IMR-90 (cell line): ENCODE measurements around the gene FOXL2NB. TPM values are rescaled to one million over a fixed set of nuclear protein-coding genes. Genes with fewer than 3 reads are reported as not detected.

ENCODE experiments used
- ATAC-seq: fragments of 200-7000 bp; cut with Tn5 transposase; 2 replicates; pipeline ENCODE4 v1.9.1; 2020; ENCODE audit warnings: low read depth, mild to moderate bottlenecking, moderate library complexity
- BruUV-seq: library from RNA; stranded (reverse); fragments of 400-500 nt; replicated peaks from 2 replicates; lab custom pipeline; 2021; lab: Mats Ljungman, UMichigan
- CTCF ChIA-PET: fragments of 300-600 bp; formaldehyde crosslinking; extraction: SDS; loops from one replicate; lab custom pipeline; 2021; ENCODE audit warnings: antibody characterized with exemption; lab: Yijun Ruan, JAX
- POLR2A ChIA-PET: fragments of 300-600 bp; sonication (Branson Sonifier 250); formaldehyde crosslinking; loops from one replicate; lab custom pipeline; 2022; ENCODE audit warnings: antibody characterized with exemption; ENCODE audit not compliant: unreplicated experiment; lab: Charles Lee
- DNase-seq: peaks from one replicate; pipeline ENCODE4 v3.0.0; 2013
- H2AFZ ChIP-seq: replicated peaks from 2 replicates; pipeline ENCODE3; 2013; ENCODE audit warnings: low read length, mild to moderate bottlenecking; ENCODE audit not compliant: poor library complexity
- H2AK5ac ChIP-seq: 2 replicates; pipeline ENCODE4 v1.6.1; 2013; ENCODE audit warnings: low read depth, low read length, inconsistent platforms
- H2AK9ac ChIP-seq: replicated peaks from 2 replicates; pipeline ENCODE3; 2013; ENCODE audit warnings: mild to moderate bottlenecking, low read depth, low read length, moderate library complexity; ENCODE audit not compliant: poor library complexity
- H2BK120ac ChIP-seq: 2 replicates; pipeline ENCODE4 v1.6.1; 2013; ENCODE audit warnings: low read depth, low read length, inconsistent platforms
- H2BK15ac ChIP-seq: 3 replicates; pipeline ENCODE4 v1.6.1; 2013; ENCODE audit warnings: low read depth, low read length, inconsistent platforms
- H2BK20ac ChIP-seq: 2 replicates; pipeline ENCODE4 v1.6.1; 2013; ENCODE audit warnings: low read depth, mild to moderate bottlenecking, inconsistent platforms, low read length, moderate library complexity
- H2BK5ac ChIP-seq: 2 replicates; pipeline ENCODE4 v1.6.1; 2013; ENCODE audit warnings: mild to moderate bottlenecking, low read depth, low read length, inconsistent platforms; ENCODE audit not compliant: poor library complexity, severe bottlenecking
- H3K14ac ChIP-seq: replicated peaks from 2 replicates; pipeline ENCODE4 v1.6.1; 2013; ENCODE audit warnings: low read depth, low read length, inconsistent platforms
- H3K18ac ChIP-seq: 2 replicates; pipeline ENCODE4 v1.6.1; 2013; ENCODE audit warnings: low read depth, low read length, control low read depth
- H3K23ac ChIP-seq: 2 replicates; pipeline ENCODE4 v1.6.1; 2013; ENCODE audit warnings: low read depth, low read length, inconsistent platforms
- H3K27ac ChIP-seq: 2 replicates; pipeline ENCODE4 v1.5.1; 2013; ENCODE audit warnings: mild to moderate bottlenecking, control low read depth, low read length; ENCODE audit not compliant: insufficient read depth
- H3K27me3 ChIP-seq: 2 replicates; pipeline ENCODE4 v1.6.1; 2013; ENCODE audit warnings: low read length; ENCODE audit not compliant: control insufficient read depth, insufficient read depth
- H3K36me3 ChIP-seq: 2 replicates; pipeline ENCODE4 v1.6.1; 2013; ENCODE audit warnings: low read length, mixed read lengths; ENCODE audit not compliant: control insufficient read depth, insufficient read depth
- H3K4ac ChIP-seq: 2 replicates; pipeline ENCODE4 v1.6.1; 2013; ENCODE audit warnings: low read depth, low read length, inconsistent platforms
- H3K4me1 ChIP-seq: 2 replicates; pipeline ENCODE4 v1.6.1; 2013; ENCODE audit warnings: low read length, mixed read lengths; ENCODE audit not compliant: control insufficient read depth, insufficient read depth
- H3K4me2 ChIP-seq: 2 replicates; pipeline ENCODE4 v1.6.1; 2013; ENCODE audit warnings: low read depth, mild to moderate bottlenecking, control low read depth, low read length, moderate library complexity
- H3K4me3 ChIP-seq: 2 replicates; pipeline ENCODE4 v1.5.1; 2013; ENCODE audit warnings: low read depth, mild to moderate bottlenecking, control low read depth, low read length, moderate library complexity; ENCODE audit not compliant: insufficient read depth
- H3K56ac ChIP-seq: 2 replicates; pipeline ENCODE4 v1.6.1; 2013; ENCODE audit warnings: low read length, inconsistent platforms; ENCODE audit not compliant: insufficient read depth; ENCODE audit errors: extremely low read depth
- H3K79me1 ChIP-seq, 2 experiments: 2 replicates each; pipeline ENCODE4 v1.6.1; 2013; ENCODE audit warnings: low read length in 2 of 2, inconsistent platforms in 1 of 2, low read depth in 1 of 2
- H3K9ac ChIP-seq: 2 replicates; pipeline ENCODE4 v1.6.1; 2013; ENCODE audit warnings: low read depth, low read length, control low read depth
- H3K9me1 ChIP-seq: 2 replicates; pipeline ENCODE4 v1.6.1; 2013; ENCODE audit warnings: low read length, inconsistent platforms; ENCODE audit not compliant: insufficient read depth
- H3K9me3 ChIP-seq: 2 replicates; pipeline ENCODE4 v1.6.1; 2013; ENCODE audit warnings: low read length; ENCODE audit not compliant: control insufficient read depth, insufficient read depth
- H4K20me1 ChIP-seq: 2 replicates; pipeline ENCODE4 v1.6.1; 2013; ENCODE audit warnings: low read length, inconsistent platforms; ENCODE audit not compliant: insufficient read depth
- H4K5ac ChIP-seq: 2 replicates; pipeline ENCODE4 v1.6.1; 2013; ENCODE audit warnings: mild to moderate bottlenecking, low read depth, low read length, control low read depth
- H4K8ac ChIP-seq, 2 experiments: 2 replicates each; pipeline ENCODE4 v1.6.1; 2013; ENCODE audit warnings: low read depth in 2 of 2, low read length in 2 of 2, control low read depth in 1 of 2, inconsistent platforms in 1 of 2
- H4K91ac ChIP-seq: 2 replicates; pipeline ENCODE4 v1.6.1; 2013; ENCODE audit warnings: low read depth, low read length, inconsistent platforms; ENCODE audit not compliant: insufficient read depth
- CEBPB ChIP-seq: IDR thresholded peaks from 2 replicates; pipeline ENCODE4 v1.6.1; 2012; ENCODE audit warnings: low read depth, low read length, improper control_type of control experiment
- NFE2L2 ChIP-seq: fragments of 150-350 bp; IDR thresholded peaks from 2 replicates; pipeline ENCODE4 v1.6.1; 2016; ENCODE audit warnings: low read depth, mild to moderate bottlenecking, low read length
- RAD21 ChIP-seq: IDR thresholded peaks from 2 replicates; pipeline ENCODE4 v1.6.1; 2012; ENCODE audit warnings: low read length, improper control_type of control experiment
- RFX5 ChIP-seq: IDR thresholded peaks from 2 replicates; pipeline ENCODE4 v1.8.0; 2012; ENCODE audit warnings: low read depth, mild to moderate bottlenecking, low read length, moderate library complexity
- WGBS, 2 experiments: methylation state at CpG; one replicate each; pipeline versions ENCODE4 v1.1.5 to v1.1.7; 2013; ENCODE audit warnings: missing lambda C conversion rate in 2 of 2; ENCODE audit not compliant: insufficient read length in 1 of 2; ENCODE audit errors: extremely low coverage in 2 of 2; 5-methylcytosine and 5-hydroxymethylcytosine counted together
- dilution Hi-C: fragments of 300-500 bp; cut with HindIII; formaldehyde crosslinking; loops from one replicate; pipeline ENCODE4 v1.14.3; 2018; ENCODE audit warnings: low sequenced_read_pairs; ENCODE audit not compliant: unreplicated experiment
- in situ Hi-C: fragments of 300-500 bp; cut with MboI; formaldehyde crosslinking; loops from 3 replicates; pipeline ENCODE4 v1.14.3; 2019; ENCODE audit warnings: low sequenced_read_pairs, inconsistent platforms, mixed read lengths
- intact Hi-C: fragments of 100-400 bp; cut with micrococcal nuclease; formaldehyde crosslinking; loops from 2 replicates; pipeline ENCODE4 v1.10.0; 2022
- polyA plus RNA-seq, 3 experiments: library from polyadenylated mRNA; depleted of rRNA; stranded (reverse); fragments of >200 nt; gene quantifications; 2 replicates each; pipeline ENCODE4 v1.2.3, GENCODE V29; 2012; ENCODE audit warnings: low replicate concordance in 1 of 3
- total RNA-seq: library from RNA; depleted of rRNA; stranded (reverse); fragments of >200 nt; gene quantifications from 2 replicates; pipeline ENCODE4 v1.2.3, GENCODE V29; 2012

The FOXL2NB gene
- total and polyA plus RNA-seq, 2 of the 4 experiments (the other 2 are of a cell fraction): under 0.01 to 0.05 TPM

GRCh38 chr3:138936741-138937689 is 10.0 kb upstream of the FOXL2NB start (continued):
- TF ChIP-seq CEBPB (no peak), RFX5 (no peak), RAD21 (no peak)

DNA sequence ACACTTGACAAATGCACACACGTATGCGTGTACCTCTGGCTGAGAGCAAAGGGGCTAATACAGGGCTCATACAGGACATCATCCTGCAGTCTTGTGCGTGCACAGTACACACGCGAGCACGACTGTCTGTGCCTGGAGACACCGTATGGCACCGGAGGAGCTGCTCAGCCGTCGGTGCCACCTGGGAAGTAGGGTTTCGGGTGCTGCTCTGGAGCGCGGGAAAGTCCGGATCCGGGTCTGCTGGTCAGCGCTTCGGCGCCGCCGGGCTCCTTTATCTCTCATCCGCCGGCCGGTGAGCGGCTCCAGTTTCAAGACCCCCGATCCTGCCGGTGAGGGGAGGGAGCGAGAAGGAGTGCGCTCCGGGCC is 9.3 kb upstream of the FOXL2NB start:
- TF ChIP-seq NFE2L2: no peak
- H3K23ac ChIP-seq: 0 out of 2 replicates have a peak overlapping the region, but pooled peaks have one; percentile 65
- H3K9me3 ChIP-seq: no peaks in the 10 kb centered on the region
- no TSS peak for BruUV-seq
- peaks cover 4% of the 10 kb centered on the region; the same call in 1 of the 2 replicates for H3K4me1 ChIP-seq
- no peak overlapping the region for H4K5ac ChIP-seq
- no peak overlapping the region for H2BK5ac ChIP-seq
- H2AK5ac ChIP-seq: peak overlapping the region; percentile 33; the same call in 1 of the 2 replicates
- H2AK9ac ChIP-seq: peak overlapping the region; percentile 48
- H3K27ac ChIP-seq: no peak overlapping the region
- no peak overlapping the region for H3K4me3 ChIP-seq
- no peak overlapping the region for H4K91ac ChIP-seq
- POLR2A ChIA-PET: no interaction called here
- no peaks in the 10 kb centered on the region for H3K79me1 ChIP-seq
- in situ Hi-C loops (loop anchor here (10.0 kb wide), 1 partner anchor 177 kb away; no protein-coding TSS in a partner anchor), dilution Hi-C loops (no loop called here), intact Hi-C loops (loop anchor here (5.0 kb wide), 1 partner anchor 175 kb away; no protein-coding TSS in a partner anchor)
- H2BK15ac ChIP-seq: no peak overlapping the region
- H2BK120ac ChIP-seq: no peak overlapping the region
- H3K36me3 ChIP-seq: no peaks in the 10 kb centered on the region
- no peak overlapping the region for H2BK20ac ChIP-seq
- no peak overlapping the region for H3K9ac ChIP-seq
- ATAC-seq (no peak), DNase-seq (no peak)
- no peak overlapping the region for H3K4ac ChIP-seq
- CTCF ChIA-PET: interaction anchor here (1.1 kb wide), 1 partner anchor 391 kb away, joined by 3 read pairs; no protein-coding TSS in a partner anchor
- peaks cover 15% of the 10 kb centered on the region for H4K20me1 ChIP-seq
- 8% methylated on average over 6 of the region's 29 CpGs; no CpG with 5 or more reads in 1 of the 2 experiments for WGBS, 2 experiments
- no peak overlapping the region for H3K4me2 ChIP-seq
- no peak overlapping the region for H3K14ac ChIP-seq
- H3K56ac ChIP-seq: no peak overlapping the region
- H2AFZ ChIP-seq: peak overlapping the region; percentile 36
- peaks cover 6% of the 10 kb centered on the region; the same call in 1 of the 2 replicates for H3K9me1 ChIP-seq
- no peak overlapping the region for H3K18ac ChIP-seq
- H4K8ac ChIP-seq: no peak overlapping the region
- H3K27me3 ChIP-seq: peaks cover 90% of the 10 kb centered on the region
